Measurements from ENCODE around the gene FAM135A. TPM values are rescaled to one million over a fixed set of nuclear protein-coding genes. Genes with fewer than 3 reads are reported as not detected.

The FAM135A gene
- total and polyA plus RNA-seq, 2 of the 8 experiments (the other 6 are each of a cell fraction or from before 2014, with no cell fraction given), result 17.4 to 35.7 TPM

- H2BK20ac ChIP-seq (ENCODE audit: low read length), result no peak overlapping the region
- H3K79me2 ChIP-seq (ENCODE audit: control insufficient read depth in 1 of 2, insufficient read depth in 2 of 2, low read length in 2 of 2), result no peaks in the 10 kb centered on the region
- H3K4me1 ChIP-seq (replicated peaks in 1 of 4; ENCODE audit: control insufficient read depth in 3 of 4, insufficient read depth in 4 of 4, low read length in 3 of 4), result no peaks in the 10 kb centered on the region
- no peak overlapping the region for H2AK5ac ChIP-seq (ENCODE audit: low read depth, low read length)
- no peak overlapping the region for H2BK5ac ChIP-seq (ENCODE audit: low read depth, low read length)
- no peak overlapping the region for H2AFZ ChIP-seq (ENCODE audit: low read length)
- no peak overlapping the region for H3K4me3 ChIP-seq (ENCODE audit: extremely low read depth in 1 of 4, insufficient read depth in 2 of 4, low read depth in 3 of 4, low read length in 4 of 4)
- H4K91ac ChIP-seq (replicated peaks; ENCODE audit: insufficient read length, low read length), result no peak overlapping the region
- H3K4ac ChIP-seq (replicated peaks; ENCODE audit: insufficient read length, low read depth, low read length), result no peak overlapping the region
- no peak overlapping the region for H2BK12ac ChIP-seq (ENCODE audit: low read depth, low read length)
- H3K23me2 ChIP-seq (ENCODE audit: low read depth, low read length), result no peaks in the 10 kb centered on the region
- H4K20me1 ChIP-seq (replicated peaks in 1 of 2; ENCODE audit: control insufficient read depth in 1 of 2, insufficient read depth in 2 of 2, low read length in 2 of 2), result no peaks in the 10 kb centered on the region
- no peak overlapping the region for H3K9ac ChIP-seq (replicated peaks in 1 of 4; ENCODE audit: extremely low read depth in 1 of 4, low read depth in 3 of 4, low read length in 3 of 4)
- DNase-seq (ENCODE audit: low read depth in 1 of 2, low spot score in 2 of 2) (no peak), FAIRE-seq (no peak)
- no peaks in the 10 kb centered on the region for H3K79me1 ChIP-seq (ENCODE audit: low read depth, low read length)
- no peak overlapping the region for H2BK15ac ChIP-seq (ENCODE audit: low read length)
- no peaks in the 10 kb centered on the region for H3K9me3 ChIP-seq (ENCODE audit: insufficient read depth in 2 of 2, low read depth in 1 of 2, low read length in 1 of 2)
- no peak overlapping the region for H4K8ac ChIP-seq (ENCODE audit: extremely low read depth, insufficient read depth, low read length)
- TF ChIP-seq, protein P1, sequence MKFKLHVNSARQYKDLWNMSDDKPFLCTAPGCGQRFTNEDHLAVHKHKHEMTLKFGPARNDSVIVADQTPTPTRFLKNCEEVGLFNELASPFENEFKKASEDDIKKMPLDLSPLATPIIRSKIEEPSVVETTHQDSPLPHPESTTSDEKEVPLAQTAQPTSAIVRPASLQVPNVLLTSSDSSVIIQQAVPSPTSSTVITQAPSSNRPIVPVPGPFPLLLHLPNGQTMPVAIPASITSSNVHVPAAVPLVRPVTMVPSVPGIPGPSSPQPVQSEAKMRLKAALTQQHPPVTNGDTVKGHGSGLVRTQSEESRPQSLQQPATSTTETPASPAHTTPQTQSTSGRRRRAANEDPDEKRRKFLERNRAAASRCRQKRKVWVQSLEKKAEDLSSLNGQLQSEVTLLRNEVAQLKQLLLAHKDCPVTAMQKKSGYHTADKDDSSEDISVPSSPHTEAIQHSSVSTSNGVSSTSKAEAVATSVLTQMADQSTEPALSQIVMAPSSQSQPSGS (IDR thresholded peaks at IDR 0.05; ENCODE audit: low read length), result no peak
- TF ChIP-seq POLR2A (IDR thresholded peaks at IDR 0.05; ENCODE audit: control extremely low read depth in 1 of 2, low read depth in 2 of 2, low read length in 2 of 2) (no peak), JUN (IDR thresholded peaks at IDR 0.05; ENCODE audit: low read depth, low read length) (no peak), SP1 (IDR thresholded peaks at IDR 0.05; ENCODE audit: low read depth, low read length) (no peak), CTCF (IDR thresholded peaks at IDR 0.05; ENCODE audit: control extremely low read depth in 1 of 3, insufficient read depth in 1 of 3, low read depth in 1 of 3, low read length in 3 of 3) (no peak), SRF (IDR thresholded peaks at IDR 0.05; ENCODE audit: low read depth, low read length) (no peak)
- H3K27ac ChIP-seq (ENCODE audit: low read depth, low read length), result no peak overlapping the region
- H3K23ac ChIP-seq (ENCODE audit: insufficient read length), result no peak overlapping the region
- H3K56ac ChIP-seq (replicated peaks; ENCODE audit: insufficient read length, low read depth, low read length), result no peak overlapping the region
- no peak overlapping the region for H4K5ac ChIP-seq (ENCODE audit: insufficient read length, low read depth, low read length)
- ChIA-PET POLR2A (ENCODE audit: partially characterized antibody) (no interaction called here), CTCF (ENCODE audit: partially characterized antibody) (no interaction called here)
- H3K36me3 ChIP-seq (ENCODE audit: control insufficient read depth in 2 of 4, insufficient read depth in 4 of 4, low read length in 3 of 4), result no peaks in the 10 kb centered on the region
- H3K18ac ChIP-seq (ENCODE audit: extremely low read depth, low read length), result no peak overlapping the region
- 89% methylated on average over 1 of the region's 1 CpG; no CpG with 5 or more reads in 1 of the 2 experiments for WGBS, 2 experiments (ENCODE audit: extremely low coverage in 1 of 2, insufficient coverage in 1 of 2, insufficient read length in 1 of 2, insufficient replicate concordance in 2 of 2, low coverage in 1 of 2, low lambda C conversion rate in 2 of 2, missing lambda C conversion rate in 1 of 2)
- H3K27me3 ChIP-seq (replicated peaks in 1 of 4; ENCODE audit: control insufficient read depth in 3 of 4, extremely low read depth in 1 of 4, insufficient read depth in 3 of 4, low read length in 3 of 4), result no peaks in the 10 kb centered on the region
- H2BK120ac ChIP-seq (replicated peaks; ENCODE audit: low read depth, low read length), result no peak overlapping the region
- H3K4me2 ChIP-seq (ENCODE audit: insufficient read depth in 1 of 2, low read depth in 2 of 2, low read length in 2 of 2), result no peak overlapping the region
- H3K14ac ChIP-seq (ENCODE audit: insufficient read length), result no peak overlapping the region
These were observed 8.7 kb upstream of the FAM135A start for GRCh38 chr6:70404658-70405057.

Measured in H1 (cell line).